K562 (cell line): ENCODE measurements around the gene CHRNB1. TPM values are rescaled to one million over a fixed set of nuclear protein-coding genes. Genes with fewer than 3 reads are reported as not detected.
A peak's percentile ranks its signal among the peaks of the same experiment; 100 is the strongest.

Experiments
- BDP1 ChIP-seq: IDR thresholded peaks from 3 replicates; pipeline ENCODE4 v1.6.1; 2011; ENCODE audit not compliant: insufficient read length, insufficient read depth
- CBFA2T2 ChIP-seq: fragments of 450-650 bp; conservative IDR thresholded peaks from 2 replicates; pipeline ENCODE4 v1.6.1; 2017; ENCODE audit warnings: mild to moderate bottlenecking
- CTBP1 ChIP-seq: fragments of 450-650 bp; IDR thresholded peaks from 2 replicates; pipeline ENCODE4 v1.6.1; 2016; ENCODE audit warnings: borderline replicate concordance
- FOXA1 ChIP-seq: fragments of 450-650 bp; IDR thresholded peaks from 2 replicates; pipeline ENCODE4 v1.6.1; 2016; ENCODE audit warnings: mild to moderate bottlenecking, borderline replicate concordance
- FOXK2 ChIP-seq, 2 experiments: fragments of 450-650 bp; IDR thresholded peaks in 1 of 2; conservative IDR thresholded peaks in 1 of 2; 2 replicates each; pipeline ENCODE4 v1.6.1; 2016; ENCODE audit warnings: low read depth in 2 of 2, mild to moderate bottlenecking in 1 of 2
- GTF2E2 ChIP-seq: fragments of 200-800 bp; sonication (Bioruptor generic); IDR thresholded peaks from 2 replicates; pipeline ENCODE4 v1.6.1; 2016; ENCODE audit warnings: missing genetic modification characterization, missing compliant biosample characterization
- HDAC1 ChIP-seq, 2 experiments: fragments of 450-650 bp; IDR thresholded peaks; 2 replicates each; pipeline ENCODE4 v1.6.1; 2016 to 2017; ENCODE audit warnings: inconsistent platforms in 1 of 2, mild to moderate bottlenecking in 1 of 2, moderate library complexity in 1 of 2
- HMGN3 ChIP-seq: IDR thresholded peaks from 2 replicates; pipeline ENCODE4 v1.6.1; 2011; ENCODE audit warnings: borderline replicate concordance, low read depth, mild to moderate bottlenecking, mixed read lengths, low read length; ENCODE audit not compliant: insufficient read length; ENCODE audit errors: extremely low read depth
- HNRNPL ChIP-seq: fragments of 200-400 bp; formaldehyde crosslinking; IDR thresholded peaks from 2 replicates; pipeline ENCODE4 v1.6.1; 2017; ENCODE audit warnings: low read depth, mild to moderate bottlenecking, low read length
- MCM2 ChIP-seq: fragments of 450-650 bp; IDR thresholded peaks from 2 replicates; pipeline ENCODE4 v1.6.1; 2017; ENCODE audit warnings: low read depth, mild to moderate bottlenecking
- MEIS2 ChIP-seq: fragments of 450-650 bp; IDR thresholded peaks from 2 replicates; pipeline ENCODE4 v1.6.1; 2014; ENCODE audit warnings: mild to moderate bottlenecking; ENCODE audit not compliant: partially characterized antibody
- MIER1 ChIP-seq: fragments of 450-650 bp; IDR thresholded peaks from 2 replicates; pipeline ENCODE4 v1.6.1; 2016; ENCODE audit warnings: antibody characterized with exemption, mild to moderate bottlenecking, low read depth
- NFE2 ChIP-seq: IDR thresholded peaks from 2 replicates; pipeline ENCODE4 v1.6.1; 2014; ENCODE audit warnings: antibody characterized with exemption, low read depth
- NR2C1 ChIP-seq, 2 experiments: fragments of 450-650 bp; IDR thresholded peaks; 2 replicates each; pipeline ENCODE4 v1.6.1; 2017; ENCODE audit warnings: mild to moderate bottlenecking in 2 of 2, antibody characterized with exemption in 1 of 2, inconsistent platforms in 1 of 2, missing compliant biosample characterization in 1 of 2, missing genetic modification characterization in 1 of 2
- PHTF2 ChIP-seq: fragments of 250-450 bp; sonication (Bioruptor Pico); IDR thresholded peaks from 2 replicates; pipeline ENCODE4 v1.5.0; 2021; ENCODE audit warnings: mild to moderate bottlenecking
- RBM15 ChIP-seq: fragments of 200-400 bp; formaldehyde crosslinking; IDR thresholded peaks from 2 replicates; pipeline ENCODE4 v1.6.1; 2018; ENCODE audit warnings: mild to moderate bottlenecking, low read length, moderate library complexity; ENCODE audit not compliant: insufficient read depth
- RCOR1 ChIP-seq, 2 experiments: IDR thresholded peaks; 2 replicates each; pipeline ENCODE4 v1.6.1; 2012; ENCODE audit warnings: low read depth in 2 of 2, low read length in 2 of 2, borderline replicate concordance in 1 of 2, improper control_type of control experiment in 1 of 2
- TAL1 ChIP-seq: fragments of 450-650 bp; IDR thresholded peaks from 2 replicates; pipeline ENCODE4 v1.6.1; 2016; ENCODE audit warnings: mild to moderate bottlenecking
- TRIM28 ChIP-seq: fragments of 450-650 bp; IDR thresholded peaks from 2 replicates; pipeline ENCODE4 v1.6.1; 2017
- ZC3H11A ChIP-seq: IDR thresholded peaks from 2 replicates; pipeline ENCODE4 v1.6.1; 2012; ENCODE audit warnings: low read depth, low read length, improper control_type of control experiment
- ZNF707 ChIP-seq: fragments of 250-450 bp; sonication (Bioruptor Pico); conservative IDR thresholded peaks from 2 replicates; pipeline ENCODE4 v1.8.0; 2022; ENCODE audit warnings: inconsistent platforms, mild to moderate bottlenecking, moderate library complexity
- polyA plus RNA-seq, 8 experiments: library from polyadenylated mRNA; depleted of rRNA in 4 of 8; stranded (reverse) in 5 of 8; unstranded in 3 of 8; fragments of >200 nt; fragmentation: Nextera tagmentation in 2 of 8; fragmentation: Illumina TruSeq in 1 of 8; extraction: Ambion mirVana in 2 of 8; extraction: Trizol in 1 of 8; gene quantifications; 2 replicates each; pipeline versions ENCODE4 v1.2.1 to v1.2.3, GENCODE V29; 2011 to 2014; ENCODE audit warnings: inconsistent platforms in 1 of 8, missing spikeins in 1 of 8
- total RNA-seq, 7 experiments: library from RNA; depleted of rRNA in 6 of 7; stranded (reverse); fragments of >200 nt in 6 of 7; fragmentation: Illumina TruSeq in 2 of 7; extraction: Trizol in 2 of 7; gene quantifications; 2 replicates each; pipeline versions ENCODE4 v1.2.1 to v1.2.3, GENCODE V29; 2011 to 2021; ENCODE audit warnings: low replicate concordance in 1 of 7
- TF ChIP-seq, protein P1 (sequence below), 2 experiments: fragments of 450-650 bp in 1 of 2; IDR thresholded peaks; 2 replicates each; pipeline ENCODE4 v1.6.1; 2011 to 2017; ENCODE audit warnings: low read depth in 2 of 2, antibody characterized with exemption in 1 of 2, borderline replicate concordance in 1 of 2, low read length in 1 of 2, mild to moderate bottlenecking in 1 of 2, mixed read lengths in 1 of 2; ENCODE audit not compliant: control insufficient read depth in 1 of 2
- TF ChIP-seq, protein P2 (sequence below), 2 experiments: fragments of 250-450 bp in 1 of 2; fragments of 450-650 bp in 1 of 2; sonication (Bioruptor Pico) in 1 of 2; IDR thresholded peaks; 2 replicates each; pipeline versions ENCODE4 v1.6.1 to v1.8.0; 2016 to 2021; ENCODE audit warnings: mild to moderate bottlenecking in 2 of 2, moderate library complexity in 2 of 2, missing compliant biosample characterization in 1 of 2, missing genetic modification characterization in 1 of 2
- TF ChIP-seq, protein P3 (sequence below): fragments of 450-650 bp; IDR thresholded peaks from 2 replicates; pipeline ENCODE4 v1.6.1; 2016; ENCODE audit warnings: antibody characterized with exemption

CHRNB1 gene
- total and polyA plus RNA-seq, 9 of the 15 experiments (the other 6 are each of a cell fraction or from before 2014, with no cell fraction given), result 4.7 to 12.3 (median 6.8) TPM

DNA sequence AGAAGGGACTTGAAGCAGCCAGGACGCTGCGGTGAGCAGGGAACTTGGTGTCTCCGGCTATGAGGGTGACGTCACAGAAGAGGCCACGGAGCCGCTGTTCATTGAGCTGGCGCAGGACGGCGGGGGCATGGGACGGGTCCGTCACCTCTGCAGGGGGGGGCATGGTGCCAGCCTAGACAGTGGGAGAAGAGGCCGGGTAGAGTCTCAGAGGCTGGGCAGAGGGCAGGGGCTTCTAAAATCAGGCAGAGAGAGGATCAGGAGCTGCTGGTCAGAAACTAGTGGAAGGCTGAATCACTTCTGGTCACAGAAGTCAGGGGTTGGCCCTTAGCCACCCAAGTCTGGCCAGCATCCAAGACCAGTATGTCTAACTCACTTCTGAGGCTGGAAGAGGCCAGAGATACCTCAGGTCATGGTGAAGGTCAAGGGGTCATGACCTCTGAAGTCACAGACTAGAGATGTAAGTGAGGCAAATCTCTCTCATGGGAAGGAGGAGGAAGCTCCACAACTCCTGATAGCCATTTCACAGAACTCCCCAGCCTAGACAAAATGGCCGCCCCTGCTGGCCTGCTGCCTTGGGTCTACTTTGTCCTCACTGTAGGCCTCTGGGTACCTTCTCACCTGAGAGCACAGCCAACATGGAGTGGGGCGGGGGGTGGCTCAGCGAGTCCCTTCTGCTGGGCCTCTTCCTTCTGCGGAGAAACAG, 21.9 kb downstream of the CHRNB1 start (continued):
- TF ChIP-seq MIER1 (no peak), CTBP1 (peak; percentile 73), BDP1 (no peak), PHTF2 (CRISPR knock-in tag) (no peak), MCM2 (no peak), HMGN3 (no peak), TAL1 (no peak), GTF2E2 (tag) (no peak), ZC3H11A (peak; percentile 79; the same call in 1 of the 2 replicates), FOXK2 (conservative IDR thresholded peaks at IDR 0.05 in 1 of 2, IDR thresholded peaks at IDR 0.05 in 1 of 2; ENCODE audit: low read depth in 2 of 2) (no peak), RBM15 (no peak), RCOR1 (IDR thresholded peaks at IDR 0.05; ENCODE audit: borderline replicate concordance in 1 of 2, low read depth in 2 of 2, low read length in 2 of 2) (peak; percentile 39 to 81; a peak in 2 of 4 replicates), FOXA1 (no peak), NR2C1 (IDR thresholded peaks at IDR 0.05) (peak; percentile 92), NR2C1 (tag; IDR thresholded peaks at IDR 0.05) (peak; percentile 96), HDAC1 (IDR thresholded peaks at IDR 0.05) (peak in 1 of 2 experiments; percentile 47; a peak in 1 of 4 replicates), MEIS2 (no peak), NFE2 (0 out of 2 replicates have a peak, but pooled peaks have one; percentile 18), HNRNPL (no peak), CBFA2T2 (no peak), TRIM28 (no peak), ZNF707 (CRISPR knock-in tag) (no peak)
- TF ChIP-seq, protein P1, sequence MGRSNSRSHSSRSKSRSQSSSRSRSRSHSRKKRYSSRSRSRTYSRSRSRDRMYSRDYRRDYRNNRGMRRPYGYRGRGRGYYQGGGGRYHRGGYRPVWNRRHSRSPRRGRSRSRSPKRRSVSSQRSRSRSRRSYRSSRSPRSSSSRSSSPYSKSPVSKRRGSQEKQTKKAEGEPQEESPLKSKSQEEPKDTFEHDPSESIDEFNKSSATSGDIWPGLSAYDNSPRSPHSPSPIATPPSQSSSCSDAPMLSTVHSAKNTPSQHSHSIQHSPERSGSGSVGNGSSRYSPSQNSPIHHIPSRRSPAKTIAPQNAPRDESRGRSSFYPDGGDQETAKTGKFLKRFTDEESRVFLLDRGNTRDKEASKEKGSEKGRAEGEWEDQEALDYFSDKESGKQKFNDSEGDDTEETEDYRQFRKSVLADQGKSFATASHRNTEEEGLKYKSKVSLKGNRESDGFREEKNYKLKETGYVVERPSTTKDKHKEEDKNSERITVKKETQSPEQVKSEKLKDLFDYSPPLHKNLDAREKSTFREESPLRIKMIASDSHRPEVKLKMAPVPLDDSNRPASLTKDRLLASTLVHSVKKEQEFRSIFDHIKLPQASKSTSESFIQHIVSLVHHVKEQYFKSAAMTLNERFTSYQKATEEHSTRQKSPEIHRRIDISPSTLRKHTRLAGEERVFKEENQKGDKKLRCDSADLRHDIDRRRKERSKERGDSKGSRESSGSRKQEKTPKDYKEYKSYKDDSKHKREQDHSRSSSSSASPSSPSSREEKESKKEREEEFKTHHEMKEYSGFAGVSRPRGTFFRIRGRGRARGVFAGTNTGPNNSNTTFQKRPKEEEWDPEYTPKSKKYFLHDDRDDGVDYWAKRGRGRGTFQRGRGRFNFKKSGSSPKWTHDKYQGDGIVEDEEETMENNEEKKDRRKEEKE (IDR thresholded peaks at IDR 0.05; ENCODE audit: borderline replicate concordance in 1 of 2, control insufficient read depth in 1 of 2, low read depth in 2 of 2, low read length in 1 of 2), result no peak
- TF ChIP-seq, protein P2, sequence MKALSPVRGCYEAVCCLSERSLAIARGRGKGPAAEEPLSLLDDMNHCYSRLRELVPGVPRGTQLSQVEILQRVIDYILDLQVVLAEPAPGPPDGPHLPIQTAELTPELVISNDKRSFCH (CRISPR knock-in tag; IDR thresholded peaks at IDR 0.05), result no peak
- TF ChIP-seq, protein P2 (tag; IDR thresholded peaks at IDR 0.05), result no peak
- TF ChIP-seq, protein P3, sequence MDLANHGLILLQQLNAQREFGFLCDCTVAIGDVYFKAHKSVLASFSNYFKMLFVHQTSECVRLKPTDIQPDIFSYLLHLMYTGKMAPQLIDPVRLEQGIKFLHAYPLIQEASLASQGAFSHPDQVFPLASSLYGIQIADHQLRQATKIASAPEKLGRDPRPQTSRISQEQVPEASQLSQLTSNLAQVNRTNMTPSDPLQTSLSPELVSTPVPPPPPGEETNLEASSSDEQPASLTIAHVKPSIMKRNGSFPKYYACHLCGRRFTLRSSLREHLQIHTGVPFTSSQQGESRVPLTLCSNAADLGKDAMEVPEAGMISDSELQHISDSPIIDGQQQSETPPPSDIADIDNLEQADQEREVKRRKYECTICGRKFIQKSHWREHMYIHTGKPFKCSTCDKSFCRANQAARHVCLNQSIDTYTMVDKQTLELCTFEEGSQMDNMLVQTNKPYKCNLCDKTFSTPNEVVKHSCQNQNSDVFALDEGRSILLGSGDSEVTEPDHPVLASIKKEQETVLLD, result no peak
